Loucy (cell line): ENCODE measurements around the gene TTLL5.

ENCODE experiments used
- EZH2phosphoT487 ChIP-seq: fragments of 200-600 bp; IDR thresholded peaks from 2 replicates; pipeline ENCODE4 v1.6.1; 2018; ENCODE audit warnings: antibody characterized with exemption, mild to moderate bottlenecking, moderate library complexity, borderline replicate concordance
- TF ChIP-seq, protein P1 (sequence below): fragments of 200-600 bp; sonication (generic); conservative IDR thresholded peaks from 2 replicates; pipeline ENCODE4 v1.5.1; 2014; ENCODE audit warnings: mild to moderate bottlenecking, antibody characterized with exemption, low read length

DNA sequence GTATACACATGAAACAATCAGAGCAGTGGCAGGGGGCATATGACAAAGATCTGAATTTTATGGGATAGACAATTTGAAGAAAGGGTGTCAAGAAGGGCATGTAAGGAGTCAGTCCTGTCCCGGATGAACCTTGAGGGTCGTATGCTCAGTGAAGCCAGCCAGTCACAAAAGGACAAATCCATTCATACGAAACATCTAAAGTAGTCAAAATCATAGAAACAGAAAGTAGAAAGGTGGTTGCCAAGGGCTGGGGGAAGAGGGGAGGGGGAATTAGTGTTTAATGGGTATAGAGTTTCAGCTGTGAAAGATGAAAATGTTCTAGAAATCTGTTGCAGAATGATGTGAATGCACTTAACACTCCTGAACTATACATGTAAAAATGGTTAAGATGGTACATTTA, 163.3 kb downstream of the TTLL5 start:
- TF ChIP-seq, protein P1, sequence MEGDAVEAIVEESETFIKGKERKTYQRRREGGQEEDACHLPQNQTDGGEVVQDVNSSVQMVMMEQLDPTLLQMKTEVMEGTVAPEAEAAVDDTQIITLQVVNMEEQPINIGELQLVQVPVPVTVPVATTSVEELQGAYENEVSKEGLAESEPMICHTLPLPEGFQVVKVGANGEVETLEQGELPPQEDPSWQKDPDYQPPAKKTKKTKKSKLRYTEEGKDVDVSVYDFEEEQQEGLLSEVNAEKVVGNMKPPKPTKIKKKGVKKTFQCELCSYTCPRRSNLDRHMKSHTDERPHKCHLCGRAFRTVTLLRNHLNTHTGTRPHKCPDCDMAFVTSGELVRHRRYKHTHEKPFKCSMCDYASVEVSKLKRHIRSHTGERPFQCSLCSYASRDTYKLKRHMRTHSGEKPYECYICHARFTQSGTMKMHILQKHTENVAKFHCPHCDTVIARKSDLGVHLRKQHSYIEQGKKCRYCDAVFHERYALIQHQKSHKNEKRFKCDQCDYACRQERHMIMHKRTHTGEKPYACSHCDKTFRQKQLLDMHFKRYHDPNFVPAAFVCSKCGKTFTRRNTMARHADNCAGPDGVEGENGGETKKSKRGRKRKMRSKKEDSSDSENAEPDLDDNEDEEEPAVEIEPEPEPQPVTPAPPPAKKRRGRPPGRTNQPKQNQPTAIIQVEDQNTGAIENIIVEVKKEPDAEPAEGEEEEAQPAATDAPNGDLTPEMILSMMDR, result no peak
- TF ChIP-seq EZH2phosphoT487, result no peak
